Lung (tissue), 4 donors: ENCODE results near the gene MEGF9. TPM values are rescaled to one million over a fixed set of nuclear protein-coding genes. Genes with fewer than 3 reads are reported as not detected.

ENCODE experiments used
- polyA plus RNA-seq, 2 donors: library from polyadenylated mRNA; stranded (reverse); fragments of 200-250 nt; gene quantifications; one replicate each; pipeline ENCODE4 v1.2.1, GENCODE V29; 2013
- total RNA-seq, 2 donors: library from RNA; depleted of rRNA in 1 of 2; stranded (reverse); fragments of >200 nt in 1 of 2; gene quantifications; one replicate each; pipeline ENCODE4 v1.2.1, GENCODE V29; 2014 to 2021
- donor health status: Bipolar disorder and iron deficiency.
- donor health status: healthy.
- donor health status: DM: yes; HTN: yes; CAD: no.

Gene MEGF9
- total and polyA plus RNA-seq, 4 donors, result 19.2 to 48.3 (median 30.6) TPM

Other genes with a start within 250 kb of the MEGF9 start
- gene CDK5RAP2, start 134.3 kb downstream of the MEGF9 start, total RNA-seq, result 10 to 100 TPM; 41.7 to 65.7 TPM
- gene CDK5RAP2, start 134.3 kb downstream of the MEGF9 start, polyA plus RNA-seq, result 10 to 100 TPM; 25.6 to 30.1 TPM
- 10 to 100 TPM; 64.7 to 86.5 TPM for gene FBXW2, start 78.9 kb upstream of the MEGF9 start, total RNA-seq
- gene FBXW2, start 78.9 kb upstream of the MEGF9 start, polyA plus RNA-seq, result 10 to 100 TPM; 12.9 to 31.8 TPM
- 10 to 100 TPM; 35.0 to 66.0 TPM for gene PSMD5, start 128.5 kb upstream of the MEGF9 start, total RNA-seq
- gene PSMD5, start 128.5 kb upstream of the MEGF9 start, polyA plus RNA-seq, result 10 to 100 TPM; 14.9 to 19.5 TPM
- gene PHF19, start 162.7 kb upstream of the MEGF9 start, total RNA-seq, result 10 to 100 TPM; 21.8 to 25.1 TPM
- 10 to 100 TPM; 20.3 to 21.6 TPM for gene PHF19, start 162.7 kb upstream of the MEGF9 start, polyA plus RNA-seq
- gene TRAF1, start 212.3 kb upstream of the MEGF9 start, total RNA-seq, result 1 to 10 TPM; 5.8 to 6.4 TPM
- gene TRAF1, start 212.3 kb upstream of the MEGF9 start, polyA plus RNA-seq, result 10 to 100 TPM in 1 of 2 donors, 1 to 10 TPM in 1; 3.9 to 23.1 TPM